ENCODE results near the gene PPP3CB.

The PPP3CB gene

DNA sequence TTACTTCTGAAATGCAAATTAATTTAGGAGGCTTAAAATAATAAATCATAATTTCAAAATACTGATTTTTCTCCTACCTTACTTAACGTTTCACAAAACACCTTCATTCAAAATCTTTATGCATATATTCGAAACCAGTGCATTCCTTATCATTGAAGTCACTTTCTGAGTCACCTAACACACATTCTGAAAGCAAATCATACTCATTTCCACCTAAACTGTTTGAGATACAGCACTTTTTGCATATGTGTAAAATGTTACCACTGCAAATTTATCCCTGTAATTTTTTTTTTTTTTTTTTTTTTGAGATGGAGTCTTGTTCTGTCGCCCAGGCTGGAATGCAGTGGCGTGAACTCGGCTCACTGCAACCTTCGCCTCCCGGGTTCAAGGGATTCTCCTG, 15.7 kb downstream of the PPP3CB start:
- peak in 1 of 2 experiments; percentile 21 for DNase-seq (ENCODE audit: low read depth in 2 of 2)

DNA sequence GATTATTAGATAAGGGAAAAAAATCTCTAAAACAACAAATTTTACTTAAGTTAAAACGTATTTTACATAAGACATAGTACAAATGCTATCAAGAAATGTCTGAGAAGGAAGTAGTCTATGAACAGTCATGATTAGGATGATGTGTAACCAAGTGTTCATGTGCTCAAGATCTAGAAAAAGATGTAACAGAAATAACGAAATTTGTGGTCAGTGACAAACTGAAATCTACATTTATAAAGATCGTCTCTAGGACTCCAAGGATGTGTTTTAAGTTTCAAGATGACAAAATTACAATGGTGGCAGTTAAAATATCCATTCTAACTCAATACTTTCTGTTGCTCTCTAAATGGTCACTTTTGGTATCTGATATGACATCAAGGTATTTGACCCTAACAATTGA, 17.2 kb downstream of the PPP3CB start:
- DNase-seq (ENCODE audit: low read depth in 2 of 2): no peak

DNA sequence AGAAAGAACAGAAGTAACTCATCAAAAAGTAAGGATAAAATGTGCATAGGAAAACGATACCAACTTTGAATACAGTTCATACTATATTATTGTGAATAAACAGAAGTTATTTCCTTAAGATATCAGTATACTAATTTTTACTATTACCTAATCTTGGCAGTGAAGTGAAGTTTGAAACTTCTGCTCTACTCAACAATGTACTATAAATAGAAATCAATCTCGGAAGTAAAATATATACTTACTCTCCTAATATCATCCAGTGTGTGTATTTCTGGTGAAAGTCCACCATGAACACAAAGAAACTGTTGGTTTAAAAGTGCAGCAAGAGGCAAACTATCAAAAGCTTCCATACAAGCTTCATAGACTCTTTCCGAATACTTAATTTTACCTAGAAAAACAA, 24.6 kb downstream of the PPP3CB start:
- no peak for DNase-seq (ENCODE audit: low read depth in 2 of 2)

DNA sequence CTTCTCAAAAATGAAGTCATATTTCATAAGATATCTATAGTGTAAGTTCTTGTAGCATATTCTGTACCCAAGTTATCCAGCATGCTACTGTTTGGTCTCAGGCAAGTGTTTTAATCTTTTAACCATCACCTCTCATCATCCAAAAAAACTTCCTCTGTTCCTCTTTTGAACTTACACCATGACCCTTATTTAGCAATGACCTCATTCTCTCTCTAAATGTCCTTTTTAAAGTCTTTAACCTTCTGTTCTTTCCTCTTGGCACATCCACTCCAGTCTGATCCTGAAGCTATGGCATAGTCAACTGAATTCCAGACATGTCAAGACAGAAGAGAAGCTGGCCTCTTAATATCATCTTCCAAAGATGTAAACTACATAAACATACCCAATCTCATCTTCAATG, 26.2 kb downstream of the PPP3CB start:
- DNase-seq (ENCODE audit: low read depth in 2 of 2): no peak

DNA sequence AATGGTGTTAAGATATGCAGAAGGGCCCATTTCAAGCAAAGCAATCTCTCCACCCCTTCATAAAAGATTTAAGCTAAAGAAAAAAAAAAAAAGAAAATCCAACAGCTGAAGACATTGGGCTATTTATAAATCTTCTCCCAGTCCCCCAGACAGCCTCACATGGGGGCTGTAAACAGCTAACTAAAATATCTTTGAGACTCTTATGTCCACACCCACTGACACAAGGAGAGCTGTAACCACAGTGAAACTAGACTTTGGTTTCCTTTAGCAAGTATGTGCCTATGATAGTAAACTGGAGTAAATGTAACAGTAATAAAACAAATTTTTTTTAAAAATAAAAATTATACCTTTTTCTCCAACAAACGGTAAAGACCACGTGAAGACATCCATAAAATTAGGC, 28.6 kb downstream of the PPP3CB start:
- no peak for DNase-seq (ENCODE audit: low read depth in 2 of 2)

DNA sequence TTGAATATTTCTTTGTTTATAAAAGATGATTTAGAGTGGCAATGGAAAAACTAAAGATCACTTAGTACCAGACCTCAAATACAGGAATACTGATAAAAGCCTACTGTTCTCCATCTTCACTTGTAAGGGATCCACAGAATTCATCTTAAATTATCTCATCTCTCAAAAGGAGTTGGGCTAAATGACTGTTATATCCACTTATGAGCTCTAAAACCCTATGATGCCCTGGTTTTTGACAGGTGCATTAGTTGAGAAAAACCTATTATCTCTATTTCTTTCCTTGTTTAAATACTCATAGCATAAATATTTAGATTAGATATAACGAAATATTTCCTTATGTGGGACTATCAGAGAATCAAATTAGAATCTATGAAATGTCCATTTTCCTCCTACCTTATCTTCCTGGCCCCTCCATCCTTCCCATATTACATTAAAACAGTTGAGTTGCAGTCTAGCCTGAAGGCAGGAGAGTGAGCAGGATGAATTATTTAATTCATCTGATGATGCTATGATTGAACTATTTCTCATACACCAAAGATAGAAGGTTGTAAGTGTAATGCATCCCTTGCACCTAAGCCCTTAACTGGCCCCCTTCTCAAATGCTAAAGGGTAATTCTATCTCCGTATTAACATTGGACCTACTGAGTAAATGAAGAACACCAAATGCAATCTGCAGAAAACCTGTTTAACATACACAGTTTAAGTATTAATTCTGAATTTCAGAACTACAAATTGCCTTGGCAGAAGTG, 29.7 kb downstream of the PPP3CB start:
- DNase-seq (ENCODE audit: low read depth in 2 of 2): no peak

DNA sequence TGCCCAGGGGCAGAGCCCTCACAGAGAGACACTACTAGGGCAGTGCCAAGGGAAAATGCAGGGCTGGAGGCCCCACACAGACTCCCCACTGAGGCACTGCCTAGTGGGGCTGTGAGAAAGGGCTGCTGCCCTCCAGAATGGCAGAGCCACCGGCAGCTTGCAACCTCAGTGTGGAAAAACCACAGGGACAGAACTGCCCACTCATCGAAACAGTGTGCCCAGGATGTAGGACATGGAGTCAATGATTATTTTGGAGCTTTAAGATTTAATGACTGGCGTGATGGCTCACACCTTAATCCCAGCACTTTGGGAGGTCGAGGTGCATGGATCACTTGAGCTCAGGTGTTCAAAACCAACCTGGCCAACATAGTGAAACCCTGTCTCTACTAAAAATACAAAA, 34.9 kb downstream of the PPP3CB start:
- no peak for DNase-seq (ENCODE audit: low read depth in 2 of 2)

DNA sequence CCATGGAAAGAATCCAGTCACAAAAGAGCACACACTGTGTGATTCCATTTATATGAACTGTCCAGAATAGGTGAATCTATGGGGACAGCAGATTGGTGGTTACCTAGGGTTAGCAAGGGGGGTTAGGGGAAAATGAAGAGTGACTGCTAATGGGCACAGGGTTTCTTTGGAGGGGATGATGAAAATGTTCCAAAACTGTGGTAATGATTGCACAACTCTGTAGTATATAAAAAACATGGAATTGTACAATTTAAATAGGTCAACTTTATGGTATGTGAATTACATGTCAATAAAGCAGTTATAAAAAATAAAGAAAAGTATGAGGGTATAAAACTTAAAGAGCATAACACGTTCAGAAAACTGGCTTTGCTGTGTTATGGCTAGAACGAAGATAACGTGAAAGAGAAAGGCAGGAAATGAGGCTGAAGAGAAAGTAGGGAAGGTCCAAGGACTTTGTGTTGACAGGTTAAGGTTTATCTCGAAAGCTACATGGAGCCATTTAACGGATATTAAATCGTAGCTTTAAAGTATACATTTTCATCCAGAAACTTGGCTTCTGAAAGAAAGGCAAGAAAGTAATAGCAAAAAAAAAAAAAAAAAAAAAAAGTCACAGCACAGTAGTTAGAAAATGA, 36.0 kb downstream of the PPP3CB start:
- peak; percentile 13 to 15 for DNase-seq (ENCODE audit: low read depth in 2 of 2)

DNA sequence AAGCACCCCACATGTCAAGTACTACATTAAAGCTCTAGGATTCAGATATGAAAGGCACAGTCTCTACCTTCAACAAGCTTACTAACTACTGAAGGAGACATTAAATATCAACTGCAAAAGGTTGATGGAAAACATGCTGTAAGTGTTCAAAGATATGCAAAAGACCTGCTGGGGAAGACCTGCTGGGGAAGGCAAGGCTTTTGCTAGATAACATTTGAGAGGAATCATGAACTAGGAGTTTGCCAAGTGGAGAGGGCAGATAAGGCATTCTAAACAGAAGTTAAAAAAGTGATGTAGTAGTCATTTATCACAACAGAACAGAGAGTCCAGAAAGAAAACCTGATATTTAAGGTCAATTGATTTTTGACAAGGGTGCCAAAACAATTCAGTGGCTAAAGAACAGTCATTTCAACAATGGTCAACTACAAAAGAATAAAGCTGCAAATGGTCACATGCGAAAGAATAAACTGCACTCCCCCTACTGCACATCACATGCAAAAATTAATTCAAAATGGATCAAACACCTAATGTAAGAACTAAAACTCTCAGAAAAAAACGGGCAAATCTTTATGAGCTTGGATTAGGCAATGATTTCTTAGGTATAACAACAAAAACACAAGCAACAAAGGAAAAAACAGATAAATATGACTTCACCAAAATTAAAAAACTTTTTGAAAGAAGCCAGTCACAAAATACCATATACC, 39.5 kb downstream of the PPP3CB start:
- DNase-seq (ENCODE audit: low read depth in 2 of 2): no peak

DNA sequence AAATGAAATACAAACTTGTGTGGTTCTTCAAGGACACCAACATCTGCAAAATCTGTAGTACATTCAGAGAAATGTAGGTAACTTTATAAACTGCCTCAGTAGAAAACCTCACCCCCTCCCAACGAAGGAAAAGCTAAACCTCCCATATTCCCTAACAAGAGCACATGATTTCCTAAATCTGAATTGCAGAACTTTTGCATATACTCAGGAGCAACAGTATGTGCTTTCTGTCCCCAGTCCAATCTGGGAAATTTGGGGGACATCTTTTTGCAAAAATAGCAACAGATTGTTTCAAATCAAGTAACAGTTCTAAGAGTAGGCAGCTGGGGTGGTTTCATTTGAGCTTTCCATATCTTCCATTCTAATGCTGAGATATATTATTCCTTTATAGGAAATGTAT, 46.7 kb downstream of the PPP3CB start:
- no peak for DNase-seq (ENCODE audit: low read depth in 2 of 2)

DNA sequence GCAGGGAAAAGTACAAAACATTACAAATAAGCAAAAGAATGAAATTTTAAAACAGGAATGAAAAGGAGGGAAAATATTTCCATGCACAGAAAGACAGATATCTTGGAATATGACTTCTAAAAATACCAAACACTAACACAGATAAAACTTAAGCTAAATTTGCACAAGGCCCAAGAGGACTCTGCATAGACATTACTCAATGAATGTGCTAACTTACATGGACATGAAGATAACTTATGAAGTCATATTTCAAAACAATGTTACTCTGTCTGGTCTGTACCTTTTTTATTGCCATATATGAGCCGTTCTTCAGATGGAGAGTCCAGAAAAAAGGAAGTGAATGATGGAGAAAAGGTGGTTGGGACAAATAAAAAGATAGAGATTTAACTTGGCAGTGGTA, 47.4 kb downstream of the PPP3CB start:
- DNase-seq (ENCODE audit: low read depth in 2 of 2): no peak

DNA sequence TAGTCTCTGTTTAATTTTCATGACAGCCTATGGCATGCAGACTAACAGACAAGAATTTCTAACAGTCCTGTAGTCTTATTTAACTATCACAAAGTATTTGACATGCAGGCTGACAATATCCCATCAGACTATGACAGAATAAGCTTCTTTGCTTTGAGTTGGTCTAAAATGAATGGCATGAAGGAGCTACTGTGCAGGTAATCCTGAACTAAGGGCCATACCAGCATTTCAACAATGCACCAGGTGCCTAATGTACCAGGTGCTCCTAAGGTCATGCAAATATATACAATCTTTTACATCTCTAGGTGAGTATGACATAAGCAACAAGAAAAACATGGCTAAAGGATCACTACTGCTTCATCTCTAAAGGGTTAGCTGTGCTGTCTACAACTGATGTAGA, 48.9 kb downstream of the PPP3CB start:
- DNase-seq (ENCODE audit: low read depth in 2 of 2): no peak

DNA sequence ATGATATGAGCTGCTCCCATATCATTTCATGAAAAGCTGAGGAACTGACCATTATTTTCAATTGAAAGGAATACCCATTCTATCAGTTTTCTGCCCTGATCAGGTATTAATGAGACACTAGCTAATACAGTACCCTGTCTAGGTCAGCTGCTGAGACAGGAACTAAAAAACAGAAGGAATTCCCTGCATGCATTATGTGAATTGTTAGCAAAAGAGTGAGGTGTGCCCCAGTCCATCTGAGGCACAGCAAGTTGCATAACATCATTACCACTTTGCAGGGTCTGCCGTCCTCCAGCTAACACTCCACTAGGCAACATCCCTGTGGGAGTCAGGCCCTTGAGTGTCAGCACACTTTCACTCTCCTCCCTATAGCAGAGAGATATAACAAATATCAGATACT, 51.4 kb downstream of the PPP3CB start:
- no peak for DNase-seq (ENCODE audit: low read depth in 2 of 2)

DNA sequence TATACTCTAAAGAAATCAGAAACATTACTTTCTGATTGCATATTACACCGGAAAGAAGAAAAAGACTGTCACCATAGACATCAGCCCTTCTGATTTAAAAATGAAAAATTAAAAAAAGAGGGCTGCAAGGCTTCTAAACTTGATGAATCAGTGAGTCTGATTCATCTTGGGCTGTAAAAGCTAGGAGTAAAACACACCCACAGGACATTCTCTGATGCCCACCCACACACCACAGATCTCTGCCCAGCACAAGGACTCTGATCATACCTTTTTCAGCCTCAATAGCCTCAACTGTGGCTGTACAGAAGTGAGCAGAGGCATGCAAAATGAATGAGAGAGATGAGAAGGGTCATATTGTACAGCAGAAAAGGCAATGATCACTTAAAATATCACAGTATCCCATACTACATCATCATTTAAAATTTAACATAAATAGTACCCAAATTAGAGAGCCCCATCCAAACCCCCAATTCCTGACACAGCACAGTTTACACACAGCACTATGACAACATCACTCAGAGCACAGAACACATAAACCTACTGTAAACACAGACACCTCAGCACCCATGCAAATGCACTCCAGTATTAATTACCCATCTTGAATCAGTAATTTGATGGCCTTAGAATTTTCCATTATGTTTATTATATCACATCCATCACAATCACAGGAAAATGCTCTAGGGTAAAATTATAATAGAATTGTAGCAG, 56.1 kb downstream of the PPP3CB start:
- DNase-seq (ENCODE audit: low read depth in 2 of 2): peak; percentile 16 to 30

DNA sequence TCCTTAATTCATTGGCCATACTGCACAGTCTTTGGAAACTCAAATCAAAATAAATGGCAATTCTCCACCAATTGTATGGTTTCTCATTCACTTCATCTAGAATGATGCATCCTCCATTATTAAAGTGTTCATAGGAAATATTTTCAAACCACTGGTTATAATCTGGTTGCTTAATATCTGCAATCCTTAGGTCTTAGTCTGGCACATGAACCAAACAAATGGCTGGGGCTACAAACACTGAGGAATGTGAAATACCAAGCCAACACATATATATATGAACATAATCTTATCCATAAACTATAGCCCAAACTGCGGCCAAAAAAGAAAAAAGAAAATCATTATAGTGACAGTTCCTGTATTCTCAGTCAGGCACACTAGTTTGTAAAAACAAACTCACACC, 56.8 kb downstream of the PPP3CB start:
- peak; percentile 14 to 32 for DNase-seq (ENCODE audit: low read depth in 2 of 2)

DNA sequence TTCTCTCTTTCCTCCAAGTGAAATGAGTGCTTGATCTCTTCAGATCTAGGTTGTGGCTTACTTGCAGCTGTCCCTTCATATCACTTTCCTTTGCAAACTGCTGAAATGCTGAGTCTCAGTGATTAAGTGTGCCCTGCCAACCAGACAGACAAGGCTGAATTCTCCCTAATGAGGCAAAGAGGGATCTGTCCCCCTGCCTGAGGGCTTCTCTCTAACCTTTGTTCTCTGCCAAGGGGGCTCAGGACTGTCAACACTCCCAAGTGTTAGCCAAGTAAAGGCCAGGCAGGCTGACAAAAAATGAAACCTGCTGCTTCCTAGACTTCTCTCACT, 62.3 kb downstream of the PPP3CB start, which contains the start of gene MSS51:
TSS of gene MSS51 (minus strand) at position 24 of the 330 bp plus-strand sequence. CDS start 5,277 bp downstream, outside the sequence.
- DNase-seq (ENCODE audit: low read depth in 2 of 2): no peak

DNA sequence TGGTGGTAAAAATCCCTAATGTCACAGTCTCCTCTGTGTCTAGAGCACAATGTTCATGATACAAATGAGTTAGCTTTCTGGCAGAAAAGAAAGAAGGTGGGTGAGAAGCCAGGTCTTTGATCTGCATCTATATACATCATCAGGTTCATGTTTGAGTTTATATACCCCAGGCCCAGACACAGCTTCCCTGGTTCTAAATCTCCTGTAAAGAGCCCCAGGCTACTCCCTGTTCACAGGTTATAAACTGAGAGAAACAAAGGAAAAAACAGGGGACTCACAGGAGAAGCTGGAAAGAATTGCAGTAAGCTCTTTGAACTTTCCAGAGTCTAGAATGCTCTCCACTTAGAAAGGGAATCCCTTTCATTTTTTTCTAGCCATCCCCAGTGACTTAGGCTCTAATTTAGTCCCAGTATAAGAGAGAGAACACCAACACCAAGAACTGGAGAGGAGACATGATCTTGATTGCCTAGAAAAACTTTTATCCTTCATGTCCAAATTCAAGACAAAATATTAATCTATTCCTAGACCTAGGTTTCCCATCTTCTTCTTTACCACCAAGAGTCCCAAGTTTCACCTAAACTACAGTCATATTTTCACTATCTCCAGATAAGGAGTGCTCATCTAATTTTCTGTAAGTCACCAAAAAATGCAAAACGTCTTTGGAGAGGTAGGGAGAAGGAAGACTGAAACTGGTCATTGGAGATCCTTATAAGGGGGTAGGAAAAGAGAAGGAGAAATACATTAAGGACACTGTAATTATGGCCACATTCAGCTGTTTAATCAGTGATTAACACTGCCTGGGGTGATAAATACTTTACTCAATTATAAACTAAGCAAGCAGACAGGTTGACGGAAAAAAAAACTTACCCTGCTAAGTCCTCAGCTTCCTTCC, 62.9 kb downstream of the PPP3CB start:
- no peak for DNase-seq (ENCODE audit: low read depth in 2 of 2)

DNA sequence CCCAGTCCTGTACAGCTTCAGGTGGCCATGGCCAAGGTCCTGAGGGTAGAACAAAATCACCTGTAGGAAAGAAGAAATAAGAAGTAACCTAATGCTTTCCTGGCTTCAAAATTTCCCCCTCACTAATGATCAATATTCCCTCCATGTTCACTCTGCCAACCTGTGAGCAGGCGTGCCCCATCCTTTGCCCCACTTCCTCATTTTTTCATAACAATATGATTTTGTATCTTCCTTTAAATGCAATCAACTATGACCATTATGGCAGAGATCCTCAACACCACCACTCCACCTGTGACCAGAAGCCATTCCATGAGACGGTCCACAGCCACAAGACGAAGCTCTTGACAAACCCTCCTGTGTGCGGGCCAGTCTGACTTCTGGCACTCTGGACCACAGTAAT, 69.5 kb downstream of the PPP3CB start:
- DNase-seq (ENCODE audit: low read depth in 2 of 2): no peak

DNA sequence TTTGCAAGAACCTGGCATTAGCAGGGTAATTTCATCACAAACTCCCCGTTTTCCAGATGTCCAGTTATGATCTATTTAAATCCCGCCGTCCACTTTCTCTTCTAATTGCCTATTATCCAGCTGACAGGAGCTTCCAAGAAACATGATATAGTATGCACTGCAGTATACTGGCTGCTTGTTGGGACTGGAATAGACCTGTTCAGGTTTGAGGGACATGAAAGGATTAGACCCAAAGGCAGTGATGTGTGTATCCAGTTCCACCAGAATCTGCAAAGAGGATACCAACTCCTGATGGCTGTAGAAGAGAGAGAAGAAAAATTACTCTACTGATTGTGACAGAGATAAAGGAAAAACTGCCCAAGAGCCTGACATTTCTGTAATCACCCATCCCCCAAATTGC, 71.3 kb downstream of the PPP3CB start:
- no peak for DNase-seq (ENCODE audit: low read depth in 2 of 2)

DNA sequence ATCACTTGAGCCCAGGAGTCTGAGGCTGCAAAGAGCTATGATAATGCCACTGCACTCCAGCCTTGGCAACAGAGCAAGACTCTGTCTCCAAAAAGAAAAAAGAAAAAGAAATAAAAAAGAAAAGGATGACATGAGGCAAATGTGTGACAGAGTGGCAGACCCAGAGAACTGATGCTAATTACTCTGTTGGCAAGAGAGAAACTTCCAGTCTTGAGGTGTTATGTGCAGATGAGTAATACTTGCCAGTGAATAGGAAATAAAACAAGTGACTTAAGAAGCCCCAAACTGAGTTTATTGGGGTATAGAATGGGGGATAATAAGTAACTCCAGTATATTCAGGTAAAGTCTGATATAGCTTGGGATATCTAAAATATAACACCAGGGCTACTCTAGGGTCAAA, 72.5 kb downstream of the PPP3CB start:
- no peak for DNase-seq (ENCODE audit: low read depth in 2 of 2)

DNA sequence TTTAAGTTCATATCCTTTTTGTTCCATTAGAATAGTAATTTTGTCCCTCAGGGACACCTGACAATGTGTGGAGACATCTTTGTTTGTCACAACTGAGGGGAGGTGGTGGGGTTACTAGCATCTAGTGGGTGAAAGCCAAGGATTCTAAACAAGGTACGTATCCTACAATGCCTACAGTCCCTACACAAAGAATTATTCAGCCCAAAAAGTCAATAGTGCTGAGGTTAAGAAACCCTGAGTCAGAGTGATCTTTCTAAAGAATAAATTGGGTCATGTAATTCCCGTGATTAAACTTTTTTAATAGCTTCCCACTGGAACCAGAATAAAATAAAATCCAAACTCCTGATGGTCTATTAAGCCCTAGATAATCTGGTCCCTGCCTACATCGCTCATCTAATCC, 79.3 kb downstream of the PPP3CB start:
- no peak for DNase-seq (ENCODE audit: low read depth in 2 of 2)

Measured in fibroblast of skin of left quadriceps (primary cell).